ENCODE results near the gene FOXP1.

Gene FOXP1

GRCh38 chr3:71356265-71356664, 227.3 kb downstream of the FOXP1 start:
- no peak overlapping the region for H3K4me3 ChIP-seq (ENCODE audit: low read depth, low read length, poor library complexity, severe bottlenecking)
- no peaks in the 10 kb centered on the region for H3K79me2 ChIP-seq (ENCODE audit: insufficient read depth, low read length)
- peaks cover 28% of the 10 kb centered on the region for H3K4me1 ChIP-seq (ENCODE audit: insufficient read depth, low read length, severe bottlenecking)
- no peaks in the 10 kb centered on the region for H3K27me3 ChIP-seq (ENCODE audit: insufficient read depth, low read length)
- H2AFZ ChIP-seq (ENCODE audit: low read length) = no peak overlapping the region
- H3K36me3 ChIP-seq (ENCODE audit: insufficient read depth, low read length) = peaks cover 34% of the 10 kb centered on the region; the same call in 1 of the 2 replicates
- no peaks in the 10 kb centered on the region for H3K9me2 ChIP-seq (ENCODE audit: low read depth, low read length)
- TF ChIP-seq EZH2 (IDR thresholded peaks at IDR 0.05; ENCODE audit: borderline replicate concordance, low read length) (no peak), CTCF (IDR thresholded peaks at IDR 0.05; ENCODE audit: low read length) (no peak)
- no peaks in the 10 kb centered on the region for H3F3A ChIP-seq (ENCODE audit: insufficient read depth, low read length)
- H4K20me1 ChIP-seq (ENCODE audit: insufficient read depth, low read length) = no peaks in the 10 kb centered on the region
- H3K9ac ChIP-seq (ENCODE audit: low read length) = no peak overlapping the region
- H3K27ac ChIP-seq (ENCODE audit: low read depth, low read length, poor library complexity, severe bottlenecking) = no peak overlapping the region
- no peak overlapping the region for H3K4me2 ChIP-seq (ENCODE audit: low read length)
- no peaks in the 10 kb centered on the region for H3K9me3 ChIP-seq (ENCODE audit: low read length)

GRCh38 chr3:71355862-71356261, 227.7 kb downstream of the FOXP1 start:
- H4K20me1 ChIP-seq (ENCODE audit: insufficient read depth, low read length) = no peaks in the 10 kb centered on the region
- H2AFZ ChIP-seq (ENCODE audit: low read length) = no peak overlapping the region
- H3K36me3 ChIP-seq (ENCODE audit: insufficient read depth, low read length) = peaks cover 34% of the 10 kb centered on the region; the same call in 1 of the 2 replicates
- no peak overlapping the region for H3K9ac ChIP-seq (ENCODE audit: low read length)
- H3K79me2 ChIP-seq (ENCODE audit: insufficient read depth, low read length) = no peaks in the 10 kb centered on the region
- no peak overlapping the region for H3K4me3 ChIP-seq (ENCODE audit: low read depth, low read length, poor library complexity, severe bottlenecking)
- no peaks in the 10 kb centered on the region for H3F3A ChIP-seq (ENCODE audit: insufficient read depth, low read length)
- H3K9me3 ChIP-seq (ENCODE audit: low read length) = no peaks in the 10 kb centered on the region
- H3K27ac ChIP-seq (ENCODE audit: low read depth, low read length, poor library complexity, severe bottlenecking) = no peak overlapping the region
- H3K4me1 ChIP-seq (ENCODE audit: insufficient read depth, low read length, severe bottlenecking) = peaks cover 24% of the 10 kb centered on the region
- H3K9me2 ChIP-seq (ENCODE audit: low read depth, low read length) = no peaks in the 10 kb centered on the region
- H3K4me2 ChIP-seq (ENCODE audit: low read length) = no peak overlapping the region
- no peaks in the 10 kb centered on the region for H3K27me3 ChIP-seq (ENCODE audit: insufficient read depth, low read length)
- TF ChIP-seq EZH2 (IDR thresholded peaks at IDR 0.05; ENCODE audit: borderline replicate concordance, low read length) (no peak), CTCF (IDR thresholded peaks at IDR 0.05; ENCODE audit: low read length) (no peak)

- H3K36me3 ChIP-seq (ENCODE audit: insufficient read depth, low read length) = peaks cover 37% of the 10 kb centered on the region; the same call in 1 of the 2 replicates
- no peaks in the 10 kb centered on the region for H3K9me2 ChIP-seq (ENCODE audit: low read depth, low read length)
- no peaks in the 10 kb centered on the region for H3K79me2 ChIP-seq (ENCODE audit: insufficient read depth, low read length)
- H3K4me3 ChIP-seq (ENCODE audit: low read depth, low read length, poor library complexity, severe bottlenecking) = no peak overlapping the region
- no peaks in the 10 kb centered on the region for H4K20me1 ChIP-seq (ENCODE audit: insufficient read depth, low read length)
- no peak for TF ChIP-seq CTCF (IDR thresholded peaks at IDR 0.05; ENCODE audit: low read length)
- no peak for TF ChIP-seq EZH2 (IDR thresholded peaks at IDR 0.05; ENCODE audit: borderline replicate concordance, low read length)
- no peak overlapping the region for H3K4me2 ChIP-seq (ENCODE audit: low read length)
- H3F3A ChIP-seq (ENCODE audit: insufficient read depth, low read length) = no peaks in the 10 kb centered on the region
- H3K27ac ChIP-seq (ENCODE audit: low read depth, low read length, poor library complexity, severe bottlenecking) = no peak overlapping the region
- no peaks in the 10 kb centered on the region for H3K27me3 ChIP-seq (ENCODE audit: insufficient read depth, low read length)
- H3K4me1 ChIP-seq (ENCODE audit: insufficient read depth, low read length, severe bottlenecking) = peaks cover 15% of the 10 kb centered on the region
- no peak overlapping the region for H2AFZ ChIP-seq (ENCODE audit: low read length)
- H3K9me3 ChIP-seq (ENCODE audit: low read length) = no peaks in the 10 kb centered on the region
- H3K9ac ChIP-seq (ENCODE audit: low read length) = no peak overlapping the region
These were observed 228.5 kb downstream of the FOXP1 start for GRCh38 chr3:71355037-71355436.
